Lung (tissue), 12 donors: Measurements from ENCODE around the gene DENND1A. TPM values are rescaled to one million over a fixed set of nuclear protein-coding genes. Genes with fewer than 3 reads are reported as not detected.

Experiments used
- ATAC-seq: fragments of 200-7000 bp; cut with Tn5 transposase; one replicate; pipeline ENCODE4 v1.9.1; 2020; ENCODE audit warnings: moderate number of reproducible peaks; ENCODE audit not compliant: insufficient read depth, low FRiP score
- DNase-seq, 3 donors: peaks; one replicate each; pipeline ENCODE4 v3.0.0-alpha.2; 2013 to 2017
- H3K27ac ChIP-seq, 2 donors: one replicate each; pipeline ENCODE4 v1.5.1; 2013; ENCODE audit warnings: mild to moderate bottlenecking in 2 of 2, moderate library complexity in 2 of 2, control low read depth in 1 of 2, inconsistent platforms in 1 of 2, low read depth in 1 of 2, low read length in 1 of 2
- H3K27me3 ChIP-seq, 3 donors: one replicate each; pipeline ENCODE4 v1.5.1; 2013; ENCODE audit warnings: low read length in 2 of 3; ENCODE audit not compliant: control insufficient read depth in 3 of 3, insufficient read depth in 3 of 3
- H3K36me3 ChIP-seq, 4 donors: one replicate each; pipeline ENCODE4 v1.5.1; 2013; ENCODE audit warnings: low read length in 4 of 4, mild to moderate bottlenecking in 1 of 4, moderate library complexity in 1 of 4; ENCODE audit not compliant: control insufficient read depth in 4 of 4, insufficient read depth in 4 of 4
- H3K4me1 ChIP-seq, 5 donors: one replicate each; pipeline ENCODE4 v1.5.1; 2013; ENCODE audit warnings: low read length in 5 of 5, mild to moderate bottlenecking in 2 of 5, moderate library complexity in 1 of 5; ENCODE audit not compliant: control insufficient read depth in 5 of 5, insufficient read depth in 5 of 5
- H3K4me3 ChIP-seq: one replicate; pipeline ENCODE4 v1.5.1; 2013; ENCODE audit warnings: mild to moderate bottlenecking, control low read depth, moderate library complexity
- H3K9ac ChIP-seq, 2 donors: one replicate each; pipeline ENCODE4 v1.5.1; 2013; ENCODE audit warnings: low read length in 2 of 2, control low read depth in 1 of 2; ENCODE audit not compliant: insufficient read depth in 1 of 2
- H3K9me3 ChIP-seq, 4 donors: one replicate each; pipeline ENCODE4 v1.5.1; 2013; ENCODE audit warnings: low read length in 3 of 4, mild to moderate bottlenecking in 1 of 4, moderate library complexity in 1 of 4; ENCODE audit not compliant: control insufficient read depth in 4 of 4, insufficient read depth in 3 of 4
- WGBS, 2 donors: extraction: QIAGEN DNeasy Blood & Tissue Kit; methylation state at CpG; one replicate each; pipeline ENCODE4 v1.1.7; 2013; 5-methylcytosine and 5-hydroxymethylcytosine counted together
- polyA plus RNA-seq, 2 donors: library from polyadenylated mRNA; stranded (reverse); fragments of 200-250 nt; gene quantifications; one replicate each; pipeline ENCODE4 v1.2.1, GENCODE V29; 2013
- total RNA-seq, 2 donors: library from RNA; depleted of rRNA in 1 of 2; stranded (reverse); fragments of >200 nt in 1 of 2; gene quantifications; one replicate each; pipeline ENCODE4 v1.2.1, GENCODE V29; 2014 to 2021
- TF ChIP-seq, protein P1 (sequence below): IDR thresholded peaks from 2 replicates; pipeline ENCODE4 v1.5.1; 2012; ENCODE audit warnings: mild to moderate bottlenecking; ENCODE audit errors: control extremely low read depth, extremely low read depth
- donor health status: control.
- donor health status: control.
- donor health status: Bipolar disorder and iron deficiency.
- donor health status: healthy.
- donor health status: DM: yes; HTN: yes; CAD: no.

The DENND1A gene
- total and polyA plus RNA-seq, 4 donors: 5.7 to 29.8 (median 14.5) TPM

- no peak overlapping the region for H3K9ac ChIP-seq
- ATAC-seq (no peak), DNase-seq (peak; percentile 19 to 42 (median 35))
- H3K4me1 ChIP-seq: peaks cover 0 to 11% (median 0%) of the 10 kb centered on the region in 5 donors
- TF ChIP-seq, protein P1, sequence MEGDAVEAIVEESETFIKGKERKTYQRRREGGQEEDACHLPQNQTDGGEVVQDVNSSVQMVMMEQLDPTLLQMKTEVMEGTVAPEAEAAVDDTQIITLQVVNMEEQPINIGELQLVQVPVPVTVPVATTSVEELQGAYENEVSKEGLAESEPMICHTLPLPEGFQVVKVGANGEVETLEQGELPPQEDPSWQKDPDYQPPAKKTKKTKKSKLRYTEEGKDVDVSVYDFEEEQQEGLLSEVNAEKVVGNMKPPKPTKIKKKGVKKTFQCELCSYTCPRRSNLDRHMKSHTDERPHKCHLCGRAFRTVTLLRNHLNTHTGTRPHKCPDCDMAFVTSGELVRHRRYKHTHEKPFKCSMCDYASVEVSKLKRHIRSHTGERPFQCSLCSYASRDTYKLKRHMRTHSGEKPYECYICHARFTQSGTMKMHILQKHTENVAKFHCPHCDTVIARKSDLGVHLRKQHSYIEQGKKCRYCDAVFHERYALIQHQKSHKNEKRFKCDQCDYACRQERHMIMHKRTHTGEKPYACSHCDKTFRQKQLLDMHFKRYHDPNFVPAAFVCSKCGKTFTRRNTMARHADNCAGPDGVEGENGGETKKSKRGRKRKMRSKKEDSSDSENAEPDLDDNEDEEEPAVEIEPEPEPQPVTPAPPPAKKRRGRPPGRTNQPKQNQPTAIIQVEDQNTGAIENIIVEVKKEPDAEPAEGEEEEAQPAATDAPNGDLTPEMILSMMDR: no peak
- 80 to 81% methylated on average over 4 of the region's 4 CpGs for WGBS, 2 donors
- H3K27me3 ChIP-seq: no peaks in the 10 kb centered on the region
- H3K4me3 ChIP-seq: no peak overlapping the region
- H3K27ac ChIP-seq: no peak overlapping the region
- no peaks in the 10 kb centered on the region for H3K9me3 ChIP-seq
- peaks cover 0 to 14% (median 5%) of the 10 kb centered on the region in 4 donors for H3K36me3 ChIP-seq
Measured at GRCh38 chr9:123438821-123439220, 491.1 kb downstream of the DENND1A start.

DNA sequence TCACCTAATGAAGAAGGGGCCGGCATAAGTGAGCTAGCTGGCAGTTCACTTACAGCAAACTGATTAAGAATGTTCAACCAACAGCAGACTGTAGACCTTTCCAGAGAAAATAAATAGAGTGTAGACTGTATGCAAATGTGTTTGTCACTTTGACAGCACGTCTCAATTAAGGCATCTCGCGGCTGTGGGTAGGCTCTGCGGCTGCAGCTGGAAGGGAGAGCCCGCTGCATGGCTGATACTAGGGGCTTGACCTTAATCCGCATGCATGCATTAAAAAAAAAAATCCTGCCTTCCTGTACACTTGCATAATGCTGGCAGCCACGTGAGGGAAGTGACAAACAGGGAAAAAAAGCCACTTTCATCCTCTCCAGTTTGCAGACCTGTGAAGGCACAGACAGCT lies 491.6 kb downstream of the DENND1A start:
- ATAC-seq (no peak), DNase-seq (peak in 2 of 3 donors; percentile 51 to 60)
- Histone ChIP-seq H3K36me3 (peaks cover 0 to 14% (median 5%) of the 10 kb centered on the region in 4 donors), H3K4me3 (no peak overlapping the region), H3K9me3 (no peaks in the 10 kb centered on the region), H3K4me1 (peaks cover 0 to 11% (median 0%) of the 10 kb centered on the region in 5 donors), H3K27ac (no peak overlapping the region), H3K27me3 (no peaks in the 10 kb centered on the region), H3K9ac (no peak overlapping the region)
- TF ChIP-seq, protein P1: no peak
- 49 to 59% methylated on average over 8 of the region's 8 CpGs for WGBS, 2 donors

GRCh38 chr9:123437201-123437600 lies 492.7 kb downstream of the DENND1A start:
- H3K4me1 ChIP-seq: peaks cover 0 to 11% (median 0%) of the 10 kb centered on the region in 5 donors
- H3K27me3 ChIP-seq: no peaks in the 10 kb centered on the region
- TF ChIP-seq, protein P1: no peak
- H3K4me3 ChIP-seq: no peak overlapping the region
- H3K9me3 ChIP-seq: no peaks in the 10 kb centered on the region
- ATAC-seq: no peak
- no peak overlapping the region for H3K9ac ChIP-seq
- 94 to 96% methylated on average over 8 of the region's 8 CpGs for WGBS, 2 donors
- no peak for DNase-seq
- peaks cover 0 to 14% (median 6%) of the 10 kb centered on the region in 4 donors for H3K36me3 ChIP-seq
- no peak overlapping the region for H3K27ac ChIP-seq

GRCh38 chr9:123435471-123435870 lies 494.5 kb downstream of the DENND1A start:
- ATAC-seq (no peak), DNase-seq (no peak)
- Histone ChIP-seq H3K4me3 (no peak overlapping the region), H3K36me3 (peaks cover 0 to 14% (median 6%) of the 10 kb centered on the region in 4 donors), H3K9ac (no peak overlapping the region), H3K9me3 (no peaks in the 10 kb centered on the region), H3K4me1 (peaks cover 0 to 11% (median 0%) of the 10 kb centered on the region in 5 donors), H3K27me3 (no peaks in the 10 kb centered on the region), H3K27ac (no peak overlapping the region)
- 87 to 90% methylated on average over 2 of the region's 2 CpGs for WGBS, 2 donors
- TF ChIP-seq, protein P1: no peak
